HG03457 (cell line): Measurements from ENCODE around the gene UBE2S.

ENCODE experiments used
- ATAC-seq: cut with Tn5 transposase; IDR thresholded peaks from one replicate; pipeline ENCODE4 v1.9.1; 2021; ENCODE audit warnings: moderate number of reproducible peaks; ENCODE audit not compliant: unreplicated experiment

Gene UBE2S

GRCh38 chr19:55366790-55367189 is 40.8 kb downstream of the UBE2S start:
- ATAC-seq = no peak

- ATAC-seq = no peak
Observed at GRCh38 chr19:55365964-55366363, 41.6 kb downstream of the UBE2S start.

GRCh38 chr19:55365245-55365644 is 42.3 kb downstream of the UBE2S start:
- ATAC-seq = no peak

GRCh38 chr19:55362990-55363716 is 44.4 kb downstream of the UBE2S start, which contains the start of gene GARIN5B:
TSS of gene GARIN5B (minus strand) at chr19:55363260. CDS start at chr19:55363066, 194 bp downstream.
- ATAC-seq = no peak

DNA sequence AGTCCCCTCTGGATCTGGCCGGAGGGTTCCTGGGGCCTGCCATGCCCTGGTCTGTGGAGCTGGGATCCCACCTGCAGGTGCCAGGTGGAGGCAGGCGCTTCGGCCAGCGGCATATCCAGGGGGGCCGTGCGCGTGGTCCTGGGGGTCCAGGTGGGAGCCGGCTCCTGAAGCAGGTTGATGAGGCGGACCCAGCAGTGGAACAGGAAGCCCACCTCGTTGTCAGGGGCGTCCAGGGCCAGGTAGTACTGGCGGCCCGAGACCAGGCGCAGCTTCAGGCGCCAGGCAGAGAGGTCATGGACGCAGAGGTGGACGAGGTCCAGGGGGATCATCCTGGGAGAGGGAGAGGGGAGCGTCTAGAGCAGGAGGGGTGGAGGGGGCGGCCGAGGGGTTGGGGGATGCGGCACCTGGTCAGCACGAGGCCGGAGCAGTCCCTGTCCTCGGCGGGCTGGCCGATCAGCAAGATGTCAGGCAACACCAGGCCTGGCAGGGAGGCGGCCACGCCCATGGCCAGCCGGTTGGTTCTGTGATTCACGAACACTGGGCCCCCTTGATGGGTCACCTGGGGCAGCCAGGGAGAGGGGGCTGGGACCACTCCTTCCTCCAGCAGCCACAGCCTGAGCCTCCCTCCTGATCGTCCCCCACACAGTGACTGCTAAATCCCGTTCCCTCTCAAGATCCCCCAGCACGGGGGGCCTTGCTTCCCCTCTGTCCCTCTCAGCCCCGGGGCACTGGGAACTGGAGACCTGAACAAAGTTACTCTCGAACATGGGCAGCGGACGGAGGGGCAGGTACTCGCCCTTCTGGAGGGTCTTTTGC is 45.2 kb downstream of the UBE2S start:
- no peak for ATAC-seq

GRCh38 chr19:55360902-55361301 is 46.7 kb downstream of the UBE2S start:
- ATAC-seq = no peak

- no peak for ATAC-seq
Observed at GRCh38 chr19:55358943-55359908, 48.4 kb downstream of the UBE2S start.

DNA sequence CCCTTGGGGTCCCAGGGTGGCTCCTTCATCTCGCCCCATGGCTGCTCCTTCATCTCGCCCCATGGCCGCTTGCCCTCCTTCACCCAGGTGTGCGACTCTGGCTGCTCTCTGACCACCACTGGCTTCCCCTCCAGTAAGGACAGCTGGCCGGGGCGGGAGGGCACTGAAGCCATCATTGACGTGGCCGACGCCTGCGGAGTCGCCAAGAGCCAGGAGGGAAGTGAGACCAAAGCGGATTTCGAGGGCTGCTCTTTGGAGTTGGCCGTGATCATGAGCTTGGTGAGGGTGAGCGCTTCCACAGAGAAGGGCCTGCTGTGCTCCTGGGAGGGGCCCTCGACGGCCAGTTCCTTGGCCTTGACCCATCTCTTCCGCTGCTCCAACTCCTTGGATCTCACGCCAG is 49.1 kb downstream of the UBE2S start:
- ATAC-seq = no peak

DNA sequence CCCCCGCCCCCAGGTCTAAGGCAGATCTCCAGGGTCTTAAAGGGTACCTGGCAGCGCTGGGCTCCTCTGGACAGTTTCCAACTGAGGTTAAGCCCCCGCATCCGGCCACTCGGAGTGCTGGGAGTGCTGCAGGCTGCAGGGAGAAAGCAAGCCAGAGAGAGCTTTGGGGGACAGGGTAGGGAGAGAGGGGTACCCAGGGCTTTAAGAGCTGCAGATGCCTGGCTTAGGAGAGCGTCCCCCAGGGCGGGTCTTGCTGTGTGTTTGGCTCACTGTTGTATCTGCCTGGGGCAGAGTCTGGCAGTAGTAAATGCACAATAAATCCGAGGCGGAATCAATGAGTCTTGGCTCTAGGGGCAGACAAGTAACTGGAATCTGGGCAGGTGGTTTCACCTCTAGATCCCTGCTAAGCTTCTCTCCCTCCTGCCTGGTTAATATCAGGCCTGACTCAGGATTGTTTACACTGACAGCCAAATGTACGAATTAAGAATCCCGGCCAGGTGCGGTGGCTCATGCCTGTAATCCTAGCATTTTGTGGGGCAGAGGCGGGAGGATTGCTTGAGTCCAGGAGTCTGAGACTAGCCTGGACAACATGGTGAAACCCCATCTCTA is 52.3 kb downstream of the UBE2S start:
- no peak for ATAC-seq

DNA sequence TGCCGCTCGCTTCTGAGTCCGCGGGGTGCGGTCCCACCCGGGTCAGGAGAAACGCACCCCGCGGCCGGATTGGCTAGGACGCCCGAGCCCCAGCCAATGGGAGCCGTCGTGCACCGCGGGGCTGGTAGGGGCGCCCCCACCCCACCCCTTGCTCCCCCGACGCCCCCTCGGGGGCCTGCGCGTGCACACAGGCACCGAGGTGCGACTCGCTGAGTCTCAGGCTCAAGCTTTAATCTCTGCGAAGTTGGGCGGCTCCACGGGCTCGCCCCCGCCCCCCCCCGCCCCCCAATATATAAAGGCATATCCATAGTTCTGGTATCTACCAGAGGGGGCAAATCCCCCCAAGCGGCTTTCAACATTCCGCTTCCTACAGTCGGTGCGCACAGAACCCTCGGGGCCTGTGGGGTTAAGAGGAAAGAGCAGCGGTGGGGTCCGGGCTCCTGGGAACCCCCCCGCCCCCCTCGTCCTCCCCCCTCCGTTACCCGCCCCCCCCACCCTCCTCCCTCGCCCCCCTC is 52.8 kb downstream of the UBE2S start, which contains the start of gene COX6B2:
Gene COX6B2 (minus strand): TSS at position 22 of the 515 bp plus-strand sequence. CDS start 198 bp downstream, outside the sequence.
- no peak for ATAC-seq

DNA sequence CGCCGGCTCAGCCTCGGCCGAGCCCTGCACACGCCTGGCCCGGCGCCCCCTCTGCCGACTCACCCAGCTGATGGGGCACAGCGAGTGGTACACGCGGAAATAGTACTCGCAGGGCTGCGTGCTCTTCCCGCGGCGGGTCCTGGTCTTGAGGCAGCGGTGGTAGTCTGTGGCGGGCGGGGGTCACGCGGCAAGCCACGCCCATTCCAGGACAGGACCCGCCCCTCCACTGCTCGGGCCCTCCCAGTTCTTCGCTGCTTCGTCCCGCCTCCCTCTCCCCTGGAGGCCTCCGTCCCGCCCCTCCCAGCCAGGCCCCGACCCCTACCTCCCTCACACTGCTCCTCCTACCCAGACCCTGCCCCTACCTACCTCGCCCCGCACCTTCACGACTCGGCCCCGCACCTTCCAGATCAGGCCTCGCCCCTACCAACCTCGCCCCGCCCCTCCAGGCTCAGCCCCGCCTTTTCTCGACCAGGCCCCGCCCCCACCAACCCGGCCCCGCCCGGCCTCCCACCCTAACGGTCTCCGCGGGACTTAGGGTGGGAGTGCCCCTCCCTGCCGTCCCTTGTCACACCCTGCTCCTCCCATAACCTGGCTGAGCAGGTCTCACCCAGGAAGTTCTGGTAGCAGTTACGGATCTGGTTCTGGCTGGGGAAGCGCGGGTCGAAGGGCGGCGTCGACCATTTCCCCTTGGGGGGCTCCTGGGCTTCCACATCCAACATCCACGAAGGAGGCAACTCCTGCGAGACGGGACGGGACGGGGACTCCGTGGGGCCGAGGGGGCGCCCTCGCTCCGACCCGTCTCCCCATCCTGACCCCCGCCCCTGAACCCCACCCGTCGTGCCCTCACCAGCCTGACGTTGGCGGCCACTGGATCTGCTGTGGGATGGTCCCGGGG is 53.5 kb downstream of the UBE2S start:
- no peak for ATAC-seq

DNA sequence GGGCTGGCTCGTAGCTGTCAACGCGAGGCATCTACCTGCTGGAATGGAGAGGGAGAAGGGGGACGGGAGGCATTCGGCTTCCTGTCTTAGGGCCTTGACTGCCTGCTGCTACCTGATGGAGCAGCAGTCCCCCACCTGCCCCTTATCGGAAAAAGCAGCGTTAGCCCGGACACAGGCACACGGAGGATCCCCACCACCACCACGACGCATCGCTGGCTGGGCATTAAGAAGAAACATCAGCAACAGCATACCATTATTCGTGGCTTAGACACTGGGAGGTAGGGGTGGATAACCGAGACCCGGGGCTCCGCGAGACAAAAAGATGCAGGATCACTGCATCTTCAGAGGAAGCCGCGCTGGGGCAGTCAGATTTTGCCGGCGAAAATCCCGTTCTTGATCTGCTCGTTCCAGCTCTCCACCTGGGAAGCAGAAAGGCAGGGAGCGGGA is 54.2 kb downstream of the UBE2S start:
- ATAC-seq = no peak

GRCh38 chr19:55352549-55353145 is 54.9 kb downstream of the UBE2S start:
- ATAC-seq = no peak

GRCh38 chr19:55352040-55352439 is 55.5 kb downstream of the UBE2S start:
- ATAC-seq = no peak

- no peak for ATAC-seq
Observed at GRCh38 chr19:55350620-55351315, 56.8 kb downstream of the UBE2S start.
